H1 (cell line): ENCODE data around the gene SEMA5B.

ENCODE experiments used
- CBX8 ChIP-seq: fragments of 300-800, 300-1000 bp; sonication (generic); IDR thresholded peaks from 2 replicates; pipeline ENCODE4 v1.7.1; 2016; ENCODE audit warnings: low read depth, low read length, borderline replicate concordance
- CHD2 ChIP-seq: IDR thresholded peaks from 2 replicates; pipeline ENCODE4 v1.6.1; 2012; ENCODE audit warnings: low read length, improper control_type of control experiment
- EZH2 ChIP-seq: fragments of 200-600 bp; sonication (generic); IDR thresholded peaks from 2 replicates; pipeline ENCODE4 v1.7.1; 2012; ENCODE audit warnings: low read depth, mild to moderate bottlenecking, moderate library complexity, low read length, inconsistent platforms; ENCODE audit not compliant: severe bottlenecking
- GABPA ChIP-seq: IDR thresholded peaks from 2 replicates; pipeline ENCODE4 v1.6.1; 2011; ENCODE audit warnings: mild to moderate bottlenecking, low read length, moderate library complexity, borderline replicate concordance; ENCODE audit not compliant: insufficient read depth
- GTF2F1 ChIP-seq: IDR thresholded peaks from 2 replicates; pipeline ENCODE4 v1.6.1; 2012; ENCODE audit warnings: low read depth, low read length, improper control_type of control experiment, borderline replicate concordance
- POLR2A ChIP-seq, 2 experiments: IDR thresholded peaks; 1 replicate in 1 of 2; 2 replicates in 1 of 2; pipeline ENCODE4 v1.6.1; 2011; ENCODE audit warnings: low read depth in 2 of 2, low read length in 2 of 2, mild to moderate bottlenecking in 2 of 2; ENCODE audit errors: control extremely low read depth in 1 of 2
- POLR2AphosphoS5 ChIP-seq: IDR thresholded peaks from 2 replicates; pipeline ENCODE4 v1.6.1; 2011; ENCODE audit warnings: low read depth, low read length
- RAD21 ChIP-seq, 2 experiments: IDR thresholded peaks in 1 of 2; conservative IDR thresholded peaks in 1 of 2; 2 replicates each; pipeline ENCODE4 v1.6.1; 2011; ENCODE audit warnings: low read depth in 2 of 2, low read length in 2 of 2, improper control_type of control experiment in 1 of 2, inconsistent platforms in 1 of 2, mild to moderate bottlenecking in 1 of 2, moderate library complexity in 1 of 2
- SAP30 ChIP-seq: fragments of 300-600 bp; sonication (generic); IDR thresholded peaks from 2 replicates; pipeline ENCODE4 v1.7.1; 2012; ENCODE audit warnings: low read length, moderate library complexity, mild to moderate bottlenecking, inconsistent platforms; ENCODE audit not compliant: insufficient read depth, insufficient replicate concordance
- SIX5 ChIP-seq: IDR thresholded peaks from 2 replicates; pipeline ENCODE4 v1.6.1; 2011; ENCODE audit warnings: mild to moderate bottlenecking, low read depth, low read length
- TBP ChIP-seq: IDR thresholded peaks from 2 replicates; pipeline ENCODE4 v1.6.1; 2011; ENCODE audit warnings: low read depth, low read length, improper control_type of control experiment
- TF ChIP-seq, protein P1 (sequence below), 3 experiments: IDR thresholded peaks; 1 replicate in 2 of 3; 2 replicates in 1 of 3; pipeline versions ENCODE4 v1.5.1 to v1.6.1; 2011; ENCODE audit warnings: low read length in 3 of 3, mild to moderate bottlenecking in 3 of 3, inconsistent platforms in 2 of 3, low read depth in 1 of 3, moderate library complexity in 1 of 3; ENCODE audit not compliant: insufficient read depth in 1 of 3; ENCODE audit errors: control extremely low read depth in 1 of 3
- TF ChIP-seq, protein P2 (sequence below): IDR thresholded peaks from 2 replicates; pipeline ENCODE4 v1.6.1; 2011; ENCODE audit warnings: low read depth, mild to moderate bottlenecking, low read length; ENCODE audit not compliant: insufficient read depth

DNA sequence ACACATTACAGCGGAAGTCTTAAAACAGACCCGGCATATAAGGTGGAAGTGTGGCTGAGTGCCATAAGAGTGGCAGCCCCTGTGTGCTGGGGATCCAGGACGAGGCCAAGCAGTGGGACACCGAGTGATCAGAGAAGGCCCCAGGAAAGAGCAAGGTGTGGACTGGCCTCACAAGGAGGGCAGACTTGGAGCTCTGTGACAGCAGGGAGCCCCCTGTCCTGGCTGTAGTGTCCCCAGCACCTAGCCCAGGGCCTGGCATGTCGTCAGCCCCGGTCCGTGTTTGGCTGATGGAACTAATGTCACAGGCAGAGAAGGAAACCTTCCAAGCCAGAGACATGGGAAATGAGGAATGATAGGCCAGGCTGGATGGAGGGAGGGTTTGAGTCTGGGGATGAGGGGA is 44.0 kb upstream of the SEMA5B start:
- TF ChIP-seq RAD21 (IDR thresholded peaks at IDR 0.05 in 1 of 2, conservative IDR thresholded peaks at IDR 0.05 in 1 of 2; ENCODE audit: low read depth in 2 of 2, low read length in 2 of 2) (no peak), GTF2F1 (no peak), POLR2AphosphoS5 (no peak), GABPA (no peak), CHD2 (no peak), TBP (no peak), SIX5 (no peak), EZH2 (no peak), POLR2A (IDR thresholded peaks at IDR 0.05; ENCODE audit: control extremely low read depth in 1 of 2, low read depth in 2 of 2, low read length in 2 of 2) (no peak), CBX8 (no peak), SAP30 (no peak)
- TF ChIP-seq, protein P1, sequence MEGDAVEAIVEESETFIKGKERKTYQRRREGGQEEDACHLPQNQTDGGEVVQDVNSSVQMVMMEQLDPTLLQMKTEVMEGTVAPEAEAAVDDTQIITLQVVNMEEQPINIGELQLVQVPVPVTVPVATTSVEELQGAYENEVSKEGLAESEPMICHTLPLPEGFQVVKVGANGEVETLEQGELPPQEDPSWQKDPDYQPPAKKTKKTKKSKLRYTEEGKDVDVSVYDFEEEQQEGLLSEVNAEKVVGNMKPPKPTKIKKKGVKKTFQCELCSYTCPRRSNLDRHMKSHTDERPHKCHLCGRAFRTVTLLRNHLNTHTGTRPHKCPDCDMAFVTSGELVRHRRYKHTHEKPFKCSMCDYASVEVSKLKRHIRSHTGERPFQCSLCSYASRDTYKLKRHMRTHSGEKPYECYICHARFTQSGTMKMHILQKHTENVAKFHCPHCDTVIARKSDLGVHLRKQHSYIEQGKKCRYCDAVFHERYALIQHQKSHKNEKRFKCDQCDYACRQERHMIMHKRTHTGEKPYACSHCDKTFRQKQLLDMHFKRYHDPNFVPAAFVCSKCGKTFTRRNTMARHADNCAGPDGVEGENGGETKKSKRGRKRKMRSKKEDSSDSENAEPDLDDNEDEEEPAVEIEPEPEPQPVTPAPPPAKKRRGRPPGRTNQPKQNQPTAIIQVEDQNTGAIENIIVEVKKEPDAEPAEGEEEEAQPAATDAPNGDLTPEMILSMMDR (IDR thresholded peaks at IDR 0.05; ENCODE audit: control extremely low read depth in 1 of 3, insufficient read depth in 1 of 3, low read depth in 1 of 3, low read length in 3 of 3), result no peak
- TF ChIP-seq, protein P2, sequence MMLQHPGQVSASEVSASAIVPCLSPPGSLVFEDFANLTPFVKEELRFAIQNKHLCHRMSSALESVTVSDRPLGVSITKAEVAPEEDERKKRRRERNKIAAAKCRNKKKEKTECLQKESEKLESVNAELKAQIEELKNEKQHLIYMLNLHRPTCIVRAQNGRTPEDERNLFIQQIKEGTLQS, result no peak
